DOHH2 (cell line): ENCODE data around the gene ILK.

ENCODE experiments used
- H3F3A ChIP-seq: fragments of 200-600 bp; sonication (generic), shearing (Covaris generic); 2 replicates; pipeline ENCODE4 v1.6.0; 2016; ENCODE audit warnings: antibody characterized with exemption, mild to moderate bottlenecking; ENCODE audit not compliant: control insufficient read depth, insufficient read depth
- H3K27ac ChIP-seq: fragments of 200-600 bp; sonication (generic); 2 replicates; pipeline ENCODE4 v1.5.1; 2014; ENCODE audit warnings: low read depth, mild to moderate bottlenecking, low read length, moderate library complexity
- H3K27me3 ChIP-seq: fragments of 200-600 bp; sonication (generic); 2 replicates; pipeline ENCODE4 v1.6.1; 2014; ENCODE audit warnings: mild to moderate bottlenecking, low read length, mixed read lengths; ENCODE audit not compliant: control insufficient read depth
- H3K36me3 ChIP-seq: fragments of 200-600 bp; sonication (generic); 2 replicates; pipeline ENCODE4 v1.6.1; 2014; ENCODE audit warnings: mild to moderate bottlenecking, low read length, moderate library complexity, mixed read lengths; ENCODE audit not compliant: control insufficient read depth
- H3K4me1 ChIP-seq: fragments of 200-600 bp; sonication (generic); 2 replicates; pipeline ENCODE4 v1.6.1; 2014; ENCODE audit warnings: mild to moderate bottlenecking, low read length, mixed read lengths; ENCODE audit not compliant: control insufficient read depth
- H3K4me2 ChIP-seq: fragments of 200-600 bp; sonication (generic); 2 replicates; pipeline ENCODE4 v1.6.0; 2014; ENCODE audit warnings: mild to moderate bottlenecking, low read length, moderate library complexity
- H3K4me3 ChIP-seq: fragments of 200-600 bp; sonication (generic); 2 replicates; pipeline ENCODE4 v1.5.1; 2014; ENCODE audit warnings: mild to moderate bottlenecking, low read length, mixed read lengths
- H3K79me2 ChIP-seq: fragments of 200-600 bp; sonication (generic); 2 replicates; pipeline ENCODE4 v1.6.1; 2014; ENCODE audit warnings: mild to moderate bottlenecking, low read length, mixed read lengths; ENCODE audit not compliant: control insufficient read depth
- H3K9me2 ChIP-seq: fragments of 200-600 bp; sonication (generic); replicated peaks from 2 replicates; pipeline ENCODE4 v1.6.1; 2014; ENCODE audit warnings: mild to moderate bottlenecking, low read length, mixed read lengths; ENCODE audit not compliant: control insufficient read depth
- H3K9me3 ChIP-seq: fragments of 200-600 bp; sonication (generic); 2 replicates; pipeline ENCODE4 v1.6.1; 2014; ENCODE audit warnings: antibody characterized with exemption, low read length, mixed read lengths; ENCODE audit not compliant: control insufficient read depth, insufficient read depth
- H4K20me1 ChIP-seq: fragments of 200-600 bp; sonication (generic); 2 replicates; pipeline ENCODE4 v1.6.0; 2014; ENCODE audit warnings: low read depth, mild to moderate bottlenecking, antibody characterized with exemption, low read length, moderate library complexity; ENCODE audit not compliant: control insufficient read depth, insufficient read depth
- EZH2phosphoT487 ChIP-seq: fragments of 200-600 bp; sonication (generic); IDR thresholded peaks from 2 replicates; pipeline ENCODE4 v1.6.1; 2017; ENCODE audit warnings: borderline replicate concordance, mild to moderate bottlenecking, antibody characterized with exemption, low read length, moderate library complexity, mixed read lengths
- TF ChIP-seq, protein P1 (sequence below): fragments of 200-600 bp; sonication (generic); IDR thresholded peaks from one replicate; pipeline ENCODE4 v1.5.1; 2014; ENCODE audit warnings: antibody characterized with exemption, mild to moderate bottlenecking, low read depth, low read length; ENCODE audit not compliant: poor library complexity, severe bottlenecking

The ILK gene

DNA sequence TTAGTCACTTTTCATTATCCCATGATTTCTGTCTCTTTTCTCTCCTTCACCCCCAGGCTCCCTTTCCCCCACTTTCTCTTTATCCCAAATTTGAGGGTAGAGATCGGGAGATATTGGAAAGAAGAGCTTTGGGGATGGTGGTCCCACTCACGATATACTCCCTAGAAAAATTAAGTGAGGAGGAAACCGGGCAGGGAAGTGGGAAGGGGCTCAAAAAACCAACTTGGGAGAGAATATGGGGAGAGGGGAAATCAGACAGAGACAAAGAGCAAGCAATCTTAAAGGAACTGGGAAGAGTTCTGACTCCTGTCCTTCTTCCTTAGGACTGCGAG lies 53.0 kb downstream of the ILK start:
- Histone ChIP-seq H3K9me2 (no peaks in the 10 kb centered on the region), H3K27ac (no peak overlapping the region), H3K36me3 (no peaks in the 10 kb centered on the region), H3K4me3 (no peak overlapping the region), H3K27me3 (peaks cover 25% of the 10 kb centered on the region), H3K9me3 (no peaks in the 10 kb centered on the region), H3K79me2 (no peaks in the 10 kb centered on the region), H3K4me1 (no peaks in the 10 kb centered on the region), H4K20me1 (no peaks in the 10 kb centered on the region), H3K4me2 (no peak overlapping the region), H3F3A (no peaks in the 10 kb centered on the region)
- TF ChIP-seq EZH2phosphoT487 = no peak
- TF ChIP-seq, protein P1, sequence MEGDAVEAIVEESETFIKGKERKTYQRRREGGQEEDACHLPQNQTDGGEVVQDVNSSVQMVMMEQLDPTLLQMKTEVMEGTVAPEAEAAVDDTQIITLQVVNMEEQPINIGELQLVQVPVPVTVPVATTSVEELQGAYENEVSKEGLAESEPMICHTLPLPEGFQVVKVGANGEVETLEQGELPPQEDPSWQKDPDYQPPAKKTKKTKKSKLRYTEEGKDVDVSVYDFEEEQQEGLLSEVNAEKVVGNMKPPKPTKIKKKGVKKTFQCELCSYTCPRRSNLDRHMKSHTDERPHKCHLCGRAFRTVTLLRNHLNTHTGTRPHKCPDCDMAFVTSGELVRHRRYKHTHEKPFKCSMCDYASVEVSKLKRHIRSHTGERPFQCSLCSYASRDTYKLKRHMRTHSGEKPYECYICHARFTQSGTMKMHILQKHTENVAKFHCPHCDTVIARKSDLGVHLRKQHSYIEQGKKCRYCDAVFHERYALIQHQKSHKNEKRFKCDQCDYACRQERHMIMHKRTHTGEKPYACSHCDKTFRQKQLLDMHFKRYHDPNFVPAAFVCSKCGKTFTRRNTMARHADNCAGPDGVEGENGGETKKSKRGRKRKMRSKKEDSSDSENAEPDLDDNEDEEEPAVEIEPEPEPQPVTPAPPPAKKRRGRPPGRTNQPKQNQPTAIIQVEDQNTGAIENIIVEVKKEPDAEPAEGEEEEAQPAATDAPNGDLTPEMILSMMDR = no peak

DNA sequence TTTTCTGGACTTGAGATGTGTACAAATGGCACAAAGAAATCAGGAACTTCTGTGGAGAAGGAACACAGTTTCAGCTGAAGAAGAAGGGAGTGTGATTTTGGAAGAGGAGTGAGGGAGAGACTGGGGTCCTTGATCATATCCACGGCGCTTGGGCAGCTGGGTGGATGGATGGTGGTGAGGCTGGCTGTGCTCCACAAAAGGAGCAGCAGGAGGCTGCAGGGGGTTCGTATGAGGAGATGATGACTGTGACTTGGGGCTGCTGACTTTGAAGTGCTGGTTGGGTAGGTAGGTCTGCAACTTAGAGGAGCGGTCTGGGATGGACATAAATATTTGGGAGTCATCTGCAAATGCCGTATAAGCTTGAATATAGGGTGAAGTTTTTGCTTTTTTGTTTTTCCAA lies 53.4 kb downstream of the ILK start:
- Histone ChIP-seq H3K27ac (no peak overlapping the region), H3K4me1 (no peaks in the 10 kb centered on the region), H3K4me3 (no peak overlapping the region), H3K27me3 (peaks cover 28% of the 10 kb centered on the region), H4K20me1 (no peaks in the 10 kb centered on the region), H3K4me2 (no peak overlapping the region), H3F3A (no peaks in the 10 kb centered on the region), H3K9me2 (no peaks in the 10 kb centered on the region), H3K79me2 (no peaks in the 10 kb centered on the region), H3K9me3 (no peaks in the 10 kb centered on the region), H3K36me3 (no peaks in the 10 kb centered on the region)
- TF ChIP-seq, protein P1 = no peak
- no peak for TF ChIP-seq EZH2phosphoT487

DNA sequence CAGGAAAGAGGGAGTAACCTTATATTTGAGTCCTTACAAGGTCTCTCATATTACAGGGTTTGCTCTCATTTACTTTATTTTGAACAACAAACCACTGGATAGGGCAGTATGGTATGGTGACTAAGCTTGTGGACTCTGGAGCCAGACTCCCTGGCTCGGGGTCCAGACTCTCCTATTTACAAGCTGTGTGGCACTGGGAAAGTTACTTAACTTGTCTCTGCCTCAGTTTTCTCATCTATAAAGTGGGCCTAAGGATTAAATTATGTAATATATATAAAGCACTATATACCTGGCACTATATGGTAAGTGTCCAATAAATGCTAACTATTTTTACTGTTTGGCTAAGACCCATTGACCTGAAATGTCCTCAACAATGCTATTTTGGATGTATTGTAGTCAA lies 53.8 kb downstream of the ILK start:
- no peak overlapping the region for H3K4me3 ChIP-seq
- no peaks in the 10 kb centered on the region for H3K9me3 ChIP-seq
- H3K79me2 ChIP-seq = no peaks in the 10 kb centered on the region
- peaks cover 25% of the 10 kb centered on the region for H3K27me3 ChIP-seq
- no peaks in the 10 kb centered on the region for H3K36me3 ChIP-seq
- H3K4me1 ChIP-seq = no peaks in the 10 kb centered on the region
- no peaks in the 10 kb centered on the region for H3F3A ChIP-seq
- H3K4me2 ChIP-seq = no peak overlapping the region
- no peak overlapping the region for H3K27ac ChIP-seq
- no peaks in the 10 kb centered on the region for H3K9me2 ChIP-seq
- no peaks in the 10 kb centered on the region for H4K20me1 ChIP-seq
- TF ChIP-seq, protein P1 = no peak
- TF ChIP-seq EZH2phosphoT487 = no peak

GRCh38 chr11:6658647-6659046 lies 55.1 kb downstream of the ILK start:
- TF ChIP-seq, protein P1 = no peak
- no peak for TF ChIP-seq EZH2phosphoT487
- Histone ChIP-seq H3K27ac (no peak overlapping the region), H4K20me1 (no peaks in the 10 kb centered on the region), H3K36me3 (no peaks in the 10 kb centered on the region), H3K4me2 (no peak overlapping the region), H3K4me3 (no peak overlapping the region), H3K9me2 (no peaks in the 10 kb centered on the region), H3K27me3 (peaks cover 24% of the 10 kb centered on the region), H3F3A (no peaks in the 10 kb centered on the region), H3K9me3 (no peaks in the 10 kb centered on the region), H3K4me1 (no peaks in the 10 kb centered on the region), H3K79me2 (no peaks in the 10 kb centered on the region)
